Fibroblast of gingiva (primary cell): ENCODE measurements around the gene RPL6.
"Not testable (repeated sequence)": the region's sequence is repeated elsewhere in the genome, so short reads cannot be mapped to it uniquely, and the experiment has no call there.

Experiments used
- DNase-seq: peaks from one replicate; pipeline ENCODE4 v3.0.0-alpha.2; 2011; ENCODE audit warnings: low read depth

The RPL6 gene

DNA sequence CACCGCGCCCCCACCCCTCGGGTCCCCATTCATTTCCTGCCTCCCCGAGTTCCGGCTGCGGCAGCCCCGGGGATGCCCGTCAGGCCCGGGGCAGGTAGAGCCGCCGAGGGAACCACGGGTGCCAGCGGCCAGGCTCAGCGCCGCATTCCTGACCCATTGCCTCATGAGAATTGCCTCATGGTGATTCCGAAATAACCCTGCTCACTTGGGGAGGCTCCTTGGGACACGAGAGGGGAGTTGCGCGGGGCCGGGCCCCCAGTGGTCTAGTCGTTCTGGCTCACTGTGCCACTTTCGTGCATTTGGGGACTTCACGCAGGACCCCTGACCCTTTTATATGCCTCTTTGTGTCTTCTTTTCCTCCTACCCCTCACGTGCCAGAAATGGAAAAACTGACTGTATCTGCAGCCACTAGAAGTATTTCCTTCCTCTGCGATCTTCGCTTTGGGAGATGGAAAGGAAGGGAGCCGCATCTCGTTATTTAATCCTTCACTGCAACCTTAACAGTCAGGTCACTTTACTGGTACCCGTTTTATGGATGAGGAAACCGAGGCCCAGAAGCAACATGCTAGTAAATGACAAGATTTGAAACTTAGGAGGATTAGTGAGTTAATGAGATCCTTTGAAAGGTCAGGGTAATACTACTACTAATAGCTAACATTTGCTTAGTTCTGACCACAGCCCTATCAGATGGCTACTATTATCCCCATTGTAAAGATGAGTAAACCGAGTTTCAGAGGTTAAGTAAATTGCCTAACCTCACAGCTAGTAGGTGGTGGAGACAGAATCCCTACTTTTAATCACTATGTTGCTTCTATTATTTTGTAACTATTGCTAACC, 10.1 kb upstream of the RPL6 start:
- peak; percentile 89 for DNase-seq

- DNase-seq: peak; percentile 85
These were observed 9.3 kb upstream of the RPL6 start, which contains the start of gene PTPN11 for GRCh38 chr12:112418608-112419296. Gene PTPN11 (plus strand): TSS chr12:112418947. CDS start chr12:112419112, 165 bp downstream.

DNA sequence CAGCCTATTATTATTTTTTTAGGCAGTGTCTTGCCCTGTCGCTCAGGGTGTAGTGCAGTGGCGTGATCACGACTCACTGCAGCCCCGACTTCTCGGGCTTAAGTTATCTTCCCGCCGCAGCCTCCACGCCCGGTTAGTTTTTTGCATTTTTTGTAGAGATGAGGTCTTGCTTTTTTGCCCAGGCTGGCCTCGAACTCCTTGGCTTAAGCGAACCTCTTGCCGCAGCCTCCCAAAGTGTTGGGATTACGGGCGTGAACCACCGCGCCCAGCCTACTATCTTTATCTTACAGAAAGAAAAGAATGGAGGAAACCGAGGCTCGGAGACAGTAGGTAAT, 8.8 kb upstream of the RPL6 start:
- no peak for DNase-seq

- DNase-seq: not testable (repeated sequence)
These were observed 6.1 kb upstream of the RPL6 start for GRCh38 chr12:112415457-112415856.

- DNase-seq: no peak
These were observed 4.6 kb upstream of the RPL6 start for GRCh38 chr12:112413855-112414625.

- no peak for DNase-seq
These were observed 470 bp upstream of the RPL6 start for GRCh38 chr12:112409906-112410244.

DNA sequence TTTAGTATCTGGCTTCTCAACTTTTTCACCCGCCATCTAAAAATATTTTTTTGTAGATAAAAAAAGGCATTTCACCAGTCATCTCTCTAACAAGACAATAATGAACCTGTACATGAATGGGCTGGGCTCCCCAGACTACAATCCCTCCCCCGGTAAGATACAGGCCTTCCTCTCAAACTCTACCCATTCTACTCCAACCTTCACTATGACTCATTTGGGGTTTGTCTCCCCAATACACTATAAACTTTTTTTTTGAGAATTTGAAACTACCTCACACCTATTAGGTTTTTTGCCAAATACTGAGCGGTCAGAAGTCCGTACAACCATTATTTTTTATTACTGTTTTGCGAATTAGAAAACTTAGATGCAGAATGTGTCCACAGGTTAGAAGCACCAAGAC, 784 bp downstream of the RPL6 start:
- no peak for DNase-seq

DNA sequence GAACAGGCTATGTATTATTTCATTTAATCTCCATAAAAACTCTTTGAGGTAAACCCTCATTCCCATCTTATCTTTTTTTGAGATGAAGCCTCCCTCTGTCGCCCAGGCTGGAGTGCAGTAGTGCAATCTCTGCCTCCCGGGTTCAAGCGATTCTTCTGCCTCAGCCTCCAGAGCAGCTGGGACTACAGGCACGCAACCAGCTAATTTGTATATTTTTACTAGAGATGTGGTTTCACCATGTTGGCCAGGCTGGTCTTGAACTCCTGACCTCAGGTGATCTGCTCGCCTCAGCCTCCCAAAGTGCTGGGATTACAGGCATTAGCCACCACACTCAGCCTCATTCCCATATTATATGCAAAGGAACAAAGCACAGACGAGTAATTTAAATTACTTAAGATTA, 1.7 kb downstream of the RPL6 start:
- not testable (repeated sequence) for DNase-seq

- no peak for DNase-seq
These were observed 2.6 kb downstream of the RPL6 start for GRCh38 chr12:112406519-112407488.

- no peak for DNase-seq
These were observed 7.4 kb downstream of the RPL6 start for GRCh38 chr12:112401903-112402498.

DNA sequence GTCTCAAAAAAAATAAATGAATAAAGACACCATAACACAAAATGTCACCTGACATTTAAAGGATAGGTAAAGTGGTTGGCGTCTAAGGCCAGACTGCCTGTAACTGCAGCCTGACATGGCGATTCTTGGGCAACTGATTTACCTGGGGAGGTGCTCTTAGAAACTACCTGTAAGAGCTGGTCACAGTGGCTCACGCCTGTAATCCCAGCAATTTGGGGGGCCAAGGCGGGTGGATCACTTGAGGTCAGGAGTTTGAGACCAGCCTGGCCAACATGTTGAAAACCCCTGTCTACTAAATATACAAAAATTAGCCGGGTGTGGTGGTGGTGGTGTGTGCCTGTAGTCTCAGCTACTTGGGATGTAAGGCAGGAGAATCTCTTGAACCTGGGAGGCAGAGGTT, 8.4 kb downstream of the RPL6 start:
- no peak for DNase-seq

- no peak for DNase-seq
These were observed 16.1 kb downstream of the RPL6 start for GRCh38 chr12:112393328-112393727.

DNA sequence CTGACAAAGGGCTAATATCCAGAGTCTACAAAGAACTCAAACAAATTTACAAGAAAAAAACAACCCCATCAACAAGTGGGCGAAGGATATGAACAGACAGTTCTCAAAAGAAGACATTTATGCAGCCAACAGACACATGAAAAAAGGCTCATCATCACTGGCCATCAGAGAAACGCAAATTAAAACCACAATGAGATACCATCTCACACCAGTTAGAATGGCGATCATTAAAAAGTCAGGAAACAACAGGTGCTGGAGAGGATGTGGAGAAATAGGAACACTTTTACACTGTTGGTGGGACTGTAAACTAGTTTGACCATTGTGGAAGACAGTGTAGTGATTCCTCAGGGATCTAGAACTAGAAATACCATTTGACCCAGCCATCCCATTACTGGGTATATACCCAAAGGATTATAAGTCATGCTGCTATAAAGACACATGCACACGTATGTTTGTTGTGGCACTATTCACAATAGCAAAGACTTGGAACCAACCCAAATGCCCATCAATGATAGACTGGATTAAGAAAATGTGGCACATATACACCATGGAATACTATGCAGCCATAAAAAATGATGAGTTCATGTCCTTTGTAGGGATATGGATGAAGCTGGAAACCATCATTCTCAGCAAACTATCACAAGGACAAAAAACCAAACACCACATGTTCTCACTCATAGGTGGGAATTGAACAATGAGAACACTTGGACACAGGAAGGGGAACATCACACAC, 19.3 kb downstream of the RPL6 start:
- not testable (repeated sequence) for DNase-seq

GRCh38 chr12:112389228-112389627, 20.2 kb downstream of the RPL6 start:
- DNase-seq: no peak

DNA sequence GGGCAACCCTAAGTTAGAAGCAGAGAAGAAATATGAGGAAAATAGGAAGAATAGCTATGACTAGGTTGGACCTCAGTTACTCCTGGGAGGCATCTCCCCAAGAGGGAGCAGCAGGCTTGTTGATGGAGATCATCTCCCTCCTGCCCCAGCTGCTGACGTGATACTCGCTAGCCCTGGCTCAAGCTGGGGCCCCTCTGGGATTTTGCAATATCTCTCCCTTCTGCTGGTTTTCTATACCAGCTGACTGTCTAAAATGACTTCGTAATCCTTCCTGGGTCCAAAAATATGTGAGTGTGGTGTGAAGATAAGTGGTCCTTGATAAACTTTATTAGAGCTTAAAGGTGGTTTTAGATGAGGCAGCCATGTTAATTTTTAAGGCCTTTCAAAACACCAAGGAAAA, 22.7 kb downstream of the RPL6 start:
- peak; percentile 82 for DNase-seq

DNA sequence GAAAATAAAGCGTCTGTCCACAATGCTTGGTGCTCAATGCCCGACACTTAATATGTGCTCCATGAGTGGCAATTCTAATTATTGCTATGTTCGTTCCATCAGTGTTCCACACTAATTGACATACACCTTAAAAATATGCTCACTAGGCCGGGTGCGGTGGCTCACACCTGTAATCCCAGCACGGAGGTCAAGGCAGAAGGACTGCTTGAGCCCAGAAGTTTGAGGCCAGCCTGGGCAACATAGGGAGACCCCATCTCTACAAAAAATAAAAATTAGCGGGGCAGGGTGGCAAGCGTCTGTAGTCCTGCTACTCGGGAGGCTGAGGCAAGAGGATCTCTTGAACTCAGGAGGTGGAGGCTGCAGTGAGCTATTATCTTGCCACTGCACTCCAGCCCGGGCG, 26.5 kb downstream of the RPL6 start:
- DNase-seq: no peak

DNA sequence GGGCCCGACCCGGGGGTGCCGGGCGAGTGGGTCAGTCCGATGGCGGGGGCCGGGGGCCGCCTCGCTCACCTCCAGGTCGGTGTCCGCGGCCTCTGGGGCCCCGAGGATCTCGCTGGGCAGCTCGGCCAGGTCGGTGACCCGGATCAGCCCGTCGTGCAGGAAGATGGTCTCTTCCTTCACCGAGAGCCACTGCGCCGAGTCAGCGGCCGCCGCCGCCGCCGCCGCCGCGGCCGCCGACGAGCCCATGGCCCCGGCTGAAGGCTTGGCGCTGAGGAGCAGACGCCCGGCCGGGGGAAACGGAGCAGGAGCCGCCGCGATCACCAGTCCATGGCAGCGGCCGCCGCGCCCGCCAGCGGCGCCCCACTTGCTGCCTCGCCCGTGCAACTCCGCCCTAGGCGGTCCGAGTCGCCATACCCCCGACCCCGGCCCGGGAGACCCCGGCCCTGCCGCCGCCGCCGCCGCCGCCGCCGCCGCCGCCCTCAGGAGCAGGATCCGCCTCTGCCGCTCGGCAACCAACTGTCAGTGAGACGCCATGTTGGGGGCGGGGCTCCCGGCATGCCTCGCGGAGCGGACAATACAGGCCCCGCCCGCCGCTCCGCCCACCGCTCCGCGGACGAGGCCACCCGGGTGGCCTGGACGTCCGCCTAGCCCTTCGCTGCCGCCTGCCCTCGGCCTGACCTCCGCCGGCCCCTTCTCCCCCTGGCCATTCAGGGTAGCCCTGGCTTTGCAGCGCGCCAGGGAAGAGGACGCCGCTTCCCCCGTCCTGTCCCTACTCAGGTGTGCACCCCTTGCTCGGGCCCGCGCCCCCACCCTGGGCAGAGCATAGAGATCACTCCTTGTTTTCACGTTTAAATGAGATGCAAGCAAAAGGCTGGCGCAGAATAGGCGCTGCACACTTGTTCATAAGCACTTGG, 27.3 kb downstream of the RPL6 start, which contains the start of gene HECTD4:
HECTD4 (minus strand) TSS at position 549 of the 914 bp plus-strand sequence; CDS start at position 246, 303 bp downstream.
- peak; percentile 73 for DNase-seq

DNA sequence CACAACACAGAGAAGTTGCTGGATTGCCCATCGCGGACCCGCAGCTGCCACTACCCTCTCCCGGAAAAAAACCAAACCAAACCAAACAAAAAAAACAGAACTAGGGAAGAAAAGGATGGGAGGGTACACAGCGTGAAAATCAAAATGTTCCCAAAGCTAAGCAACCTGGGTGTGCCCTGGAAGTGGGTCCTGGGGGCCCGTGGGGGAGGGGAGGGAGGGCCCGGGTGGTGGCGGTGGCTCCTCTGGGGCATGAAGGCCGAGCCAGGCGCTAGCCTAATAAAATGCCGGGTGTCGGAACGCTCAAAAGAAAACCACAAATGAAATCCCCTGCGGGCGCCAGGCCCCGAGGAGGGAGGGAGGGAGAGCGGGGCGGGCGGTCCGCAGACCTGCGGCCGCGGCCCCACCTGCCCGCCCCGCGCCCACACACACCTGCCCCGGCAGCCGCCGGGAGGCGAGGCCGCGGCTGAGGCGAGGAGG, 28.0 kb downstream of the RPL6 start:
- no peak for DNase-seq
